GM23338 (cell line): ENCODE results near the gene TMEM219. TPM values are rescaled to one million over a fixed set of nuclear protein-coding genes. Genes with fewer than 3 reads are reported as not detected.

Source experiments
- ATAC-seq: fragments of 200-7000 bp; cut with Tn5 transposase; 3 replicates; pipeline ENCODE4 v1.9.1; 2020
- DNase-seq: peaks from one replicate; pipeline ENCODE4 v3.0.0-alpha.2; 2015; ENCODE audit warnings: low spot score
- H2AFZ ChIP-seq: fragments of 200-600 bp; sonication (generic); 2 replicates; pipeline ENCODE4 v1.8.0; 2016; ENCODE audit warnings: antibody characterized with exemption, mild to moderate bottlenecking, moderate library complexity
- H3F3A ChIP-seq: fragments of 200-600 bp; sonication (generic); replicated peaks from 2 replicates; pipeline ENCODE4 v1.8.0; 2017; ENCODE audit warnings: antibody characterized with exemption, mixed run types, low read depth
- H3K27ac ChIP-seq: fragments of 200-600 bp; sonication (generic); 2 replicates; pipeline ENCODE4 v1.6.1; 2016; ENCODE audit warnings: low read depth
- H3K27me3 ChIP-seq: fragments of 200-600 bp; sonication (generic); 2 replicates; pipeline ENCODE4 v1.8.0; 2016; ENCODE audit warnings: mild to moderate bottlenecking, mixed run types, moderate library complexity; ENCODE audit not compliant: insufficient read depth
- H3K36me3 ChIP-seq: fragments of 200-600 bp; sonication (generic); 2 replicates; pipeline ENCODE4 v1.8.0; 2016; ENCODE audit warnings: mild to moderate bottlenecking; ENCODE audit not compliant: insufficient read depth
- H3K4me1 ChIP-seq: fragments of 200-600 bp; sonication (generic); 2 replicates; pipeline ENCODE4 v1.8.0; 2016; ENCODE audit warnings: mild to moderate bottlenecking, moderate library complexity; ENCODE audit not compliant: insufficient read depth
- H3K4me2 ChIP-seq: fragments of 200-600 bp; sonication (generic); 2 replicates; pipeline ENCODE4 v1.7.1; 2017; ENCODE audit warnings: mixed run types
- H3K4me3 ChIP-seq: fragments of 200-600 bp; sonication (generic); 2 replicates; pipeline ENCODE4 v1.6.1; 2016; ENCODE audit warnings: mixed run types
- H3K79me2 ChIP-seq: fragments of 200-600 bp; sonication (generic); replicated peaks from 2 replicates; pipeline ENCODE4 v1.8.0; 2017; ENCODE audit warnings: mild to moderate bottlenecking; ENCODE audit not compliant: insufficient read depth
- H3K9me2 ChIP-seq: fragments of 200-600 bp; sonication (generic); 2 replicates; pipeline ENCODE4 v1.8.0; 2017; ENCODE audit not compliant: insufficient read depth
- H4K20me1 ChIP-seq: fragments of 200-600 bp; sonication (generic); replicated peaks from 2 replicates; pipeline ENCODE4 v1.8.0; 2017; ENCODE audit warnings: mild to moderate bottlenecking; ENCODE audit not compliant: insufficient read depth
- H3K27ac Mint-ChIP-seq: 2 replicates; pipeline ENCODE4 v1.8.0; 2020; ENCODE audit warnings: inconsistent platforms, mild to moderate bottlenecking, moderate library complexity, mixed read lengths
- H3K27me3 Mint-ChIP-seq: 3 replicates; pipeline ENCODE4 v1.8.0; 2022; ENCODE audit warnings: low read depth, mild to moderate bottlenecking, moderate library complexity, mixed read lengths, inconsistent platforms; ENCODE audit not compliant: insufficient read depth, poor library complexity
- H3K36me3 Mint-ChIP-seq: 3 replicates; pipeline ENCODE4 v1.8.0; 2021; ENCODE audit warnings: low read depth, mild to moderate bottlenecking, inconsistent platforms, moderate library complexity, mixed read lengths
- H3K4me1 Mint-ChIP-seq: 3 replicates; pipeline ENCODE4 v1.8.0; 2020; ENCODE audit warnings: mild to moderate bottlenecking, inconsistent platforms, mixed read lengths
- H3K4me3 Mint-ChIP-seq: 3 replicates; pipeline ENCODE4 v1.8.0; 2021; ENCODE audit warnings: moderate library complexity, mild to moderate bottlenecking, inconsistent platforms, mixed read lengths
- H3K9me3 Mint-ChIP-seq: 3 replicates; pipeline ENCODE4 v1.8.0; 2020; ENCODE audit warnings: moderate library complexity, mild to moderate bottlenecking, inconsistent platforms, mixed read lengths
- CREB1 ChIP-seq: fragments of 250-450 bp; sonication (Bioruptor Pico); IDR thresholded peaks from 2 replicates; pipeline ENCODE4 v1.5.0; 2020; ENCODE audit warnings: low read depth, mild to moderate bottlenecking, moderate library complexity
- ETS1 ChIP-seq: IDR thresholded peaks from 2 replicates; pipeline ENCODE4 v1.6.1; 2016; ENCODE audit warnings: antibody characterized with exemption
- EZH2 ChIP-seq: fragments of 200-600 bp; sonication (generic); IDR thresholded peaks from one replicate; pipeline ENCODE4 v1.8.0; 2017; ENCODE audit warnings: antibody characterized with exemption, mild to moderate bottlenecking, low read depth; ENCODE audit not compliant: unreplicated experiment
- EZH2phosphoT487 ChIP-seq: fragments of 200-600 bp; sonication (generic); IDR thresholded peaks from one replicate; pipeline ENCODE4 v1.8.1; 2018; ENCODE audit warnings: antibody characterized with exemption; ENCODE audit not compliant: unreplicated experiment
- JUNB ChIP-seq: IDR thresholded peaks from one replicate; pipeline ENCODE4 v1.6.1; 2016; ENCODE audit warnings: antibody characterized with exemption; ENCODE audit not compliant: unreplicated experiment
- NANOG ChIP-seq: IDR thresholded peaks from 2 replicates; pipeline ENCODE4 v1.6.1; 2016; ENCODE audit warnings: antibody characterized with exemption, borderline replicate concordance
- POLR2AphosphoS5 ChIP-seq: IDR thresholded peaks from 2 replicates; pipeline ENCODE4 v1.6.1; 2016; ENCODE audit warnings: antibody characterized with exemption, low read depth
- STAT1 ChIP-seq: IDR thresholded peaks from one replicate; pipeline ENCODE4 v1.6.1; 2016; ENCODE audit warnings: antibody characterized with exemption; ENCODE audit not compliant: unreplicated experiment
- ZNF114 ChIP-seq: fragments of 250-450 bp; sonication (Bioruptor Pico); IDR thresholded peaks from 2 replicates; pipeline ENCODE4 v1.5.0; 2020; ENCODE audit warnings: mild to moderate bottlenecking, moderate library complexity
- ZNF331 ChIP-seq: fragments of 250-450 bp; sonication (Bioruptor Pico); IDR thresholded peaks from 2 replicates; pipeline ENCODE4 v1.5.0; 2020; ENCODE audit warnings: low read depth, mild to moderate bottlenecking, moderate library complexity
- polyA plus RNA-seq: library from polyadenylated mRNA; unstranded; fragments of >200 nt; fragmentation: Nextera tagmentation; extraction: Ambion mirVana; gene quantifications from 2 replicates; pipeline ENCODE4 v1.2.1, GENCODE V29; 2016
- total RNA-seq: library from RNA; depleted of rRNA; stranded (reverse); fragments of >200 nt; shearing (Covaris generic); gene quantifications from 2 replicates; pipeline ENCODE4 v1.2.3, GENCODE V29; 2014
- TF ChIP-seq, protein P1 (sequence below): IDR thresholded peaks from one replicate; pipeline ENCODE4 v1.6.1; 2018; ENCODE audit warnings: antibody characterized with exemption; ENCODE audit not compliant: unreplicated experiment
- TF ChIP-seq, protein P2 (sequence below): fragments of 250-450 bp; sonication (Bioruptor Pico); IDR thresholded peaks from 2 replicates; pipeline ENCODE4 v1.5.0; 2020; ENCODE audit warnings: mild to moderate bottlenecking, moderate library complexity
- TF ChIP-seq, protein P3 (sequence below), 2 experiments: fragments of 200-600 bp in 1 of 2; sonication (generic) in 1 of 2; conservative IDR thresholded peaks; 2 replicates each; pipeline versions ENCODE4 v1.5.1 to v1.6.1; 2016 to 2017; ENCODE audit warnings: antibody characterized with exemption in 2 of 2, low read depth in 2 of 2, mild to moderate bottlenecking in 2 of 2, moderate library complexity in 1 of 2

The TMEM219 gene
- total and polyA plus RNA-seq, 2 experiments from 2014 or later, result 50.0 to 82.3 TPM

DNA sequence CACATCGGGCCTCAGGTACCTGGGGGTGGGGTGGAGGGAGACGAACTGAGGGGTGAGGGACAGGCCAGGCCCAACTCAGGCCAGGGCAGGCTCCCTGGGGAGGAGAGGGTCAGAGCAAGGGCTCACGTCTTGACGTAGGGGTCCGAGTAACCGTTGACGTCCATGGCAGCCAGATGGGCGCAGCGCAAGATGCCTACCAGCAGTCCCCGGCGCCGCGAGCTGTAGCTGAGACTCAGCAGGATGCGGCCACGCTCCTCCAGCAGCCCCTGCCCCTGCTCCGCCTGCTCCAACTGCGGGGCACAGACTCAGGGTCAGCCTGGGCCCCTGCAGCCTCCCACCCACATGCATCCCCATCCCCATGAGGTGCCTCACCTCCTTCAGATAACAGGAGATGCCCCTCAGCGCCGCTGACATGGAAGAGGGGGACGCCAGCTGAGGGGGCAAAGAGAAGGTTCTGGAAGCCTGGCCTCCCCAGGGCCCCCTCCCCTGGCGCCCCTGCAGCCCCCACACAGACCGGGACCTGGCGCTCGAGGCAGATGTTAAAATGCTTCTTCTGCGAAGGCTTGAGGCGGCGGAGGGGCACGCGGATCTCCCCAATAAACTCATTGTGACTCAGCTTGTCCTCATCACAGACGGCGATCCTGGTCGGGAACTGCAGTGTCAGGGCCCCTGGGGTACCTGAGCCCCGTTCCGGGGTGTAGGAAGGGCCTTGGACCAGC is 44.9 kb downstream of the TMEM219 start:
- Mint-ChIP-seq H3K9me3 (no peaks in the 10 kb centered on the region), H3K36me3 (peaks cover 13% of the 10 kb centered on the region; the same call in 2 of the 3 replicates), H3K27me3 (peaks cover 34% of the 10 kb centered on the region), H3K4me1 (peaks cover 38% of the 10 kb centered on the region), H3K4me3 (no peak overlapping the region), H3K27ac (peak overlapping the region; percentile 40; the same call in 1 of the 2 replicates)
- no peak for ATAC-seq
- peaks cover 21% of the 10 kb centered on the region for H3K27me3 ChIP-seq
- no peak overlapping the region for H3K4me2 ChIP-seq
- 0 out of 2 replicates have a peak, but pooled peaks cover 2% of the 10 kb centered on the region for H3F3A ChIP-seq
- no peaks in the 10 kb centered on the region for H4K20me1 ChIP-seq
- no peak overlapping the region for H2AFZ ChIP-seq
- H3K4me3 ChIP-seq, result no peak overlapping the region
- no peak for DNase-seq
- H3K79me2 ChIP-seq, result no peaks in the 10 kb centered on the region
- H3K36me3 ChIP-seq, result no peaks in the 10 kb centered on the region
- no peak overlapping the region for H3K27ac ChIP-seq
- peaks cover 8% of the 10 kb centered on the region; the same call in 1 of the 2 replicates for H3K4me1 ChIP-seq
- TF ChIP-seq NANOG (no peak), POLR2AphosphoS5 (no peak), ZNF331 (CRISPR knock-in tag) (no peak), JUNB (no peak), STAT1 (no peak), EZH2 (no peak), ZNF114 (CRISPR knock-in tag) (no peak), CREB1 (CRISPR knock-in tag) (no peak), EZH2phosphoT487 (no peak), ETS1 (no peak)
- TF ChIP-seq, protein P1, sequence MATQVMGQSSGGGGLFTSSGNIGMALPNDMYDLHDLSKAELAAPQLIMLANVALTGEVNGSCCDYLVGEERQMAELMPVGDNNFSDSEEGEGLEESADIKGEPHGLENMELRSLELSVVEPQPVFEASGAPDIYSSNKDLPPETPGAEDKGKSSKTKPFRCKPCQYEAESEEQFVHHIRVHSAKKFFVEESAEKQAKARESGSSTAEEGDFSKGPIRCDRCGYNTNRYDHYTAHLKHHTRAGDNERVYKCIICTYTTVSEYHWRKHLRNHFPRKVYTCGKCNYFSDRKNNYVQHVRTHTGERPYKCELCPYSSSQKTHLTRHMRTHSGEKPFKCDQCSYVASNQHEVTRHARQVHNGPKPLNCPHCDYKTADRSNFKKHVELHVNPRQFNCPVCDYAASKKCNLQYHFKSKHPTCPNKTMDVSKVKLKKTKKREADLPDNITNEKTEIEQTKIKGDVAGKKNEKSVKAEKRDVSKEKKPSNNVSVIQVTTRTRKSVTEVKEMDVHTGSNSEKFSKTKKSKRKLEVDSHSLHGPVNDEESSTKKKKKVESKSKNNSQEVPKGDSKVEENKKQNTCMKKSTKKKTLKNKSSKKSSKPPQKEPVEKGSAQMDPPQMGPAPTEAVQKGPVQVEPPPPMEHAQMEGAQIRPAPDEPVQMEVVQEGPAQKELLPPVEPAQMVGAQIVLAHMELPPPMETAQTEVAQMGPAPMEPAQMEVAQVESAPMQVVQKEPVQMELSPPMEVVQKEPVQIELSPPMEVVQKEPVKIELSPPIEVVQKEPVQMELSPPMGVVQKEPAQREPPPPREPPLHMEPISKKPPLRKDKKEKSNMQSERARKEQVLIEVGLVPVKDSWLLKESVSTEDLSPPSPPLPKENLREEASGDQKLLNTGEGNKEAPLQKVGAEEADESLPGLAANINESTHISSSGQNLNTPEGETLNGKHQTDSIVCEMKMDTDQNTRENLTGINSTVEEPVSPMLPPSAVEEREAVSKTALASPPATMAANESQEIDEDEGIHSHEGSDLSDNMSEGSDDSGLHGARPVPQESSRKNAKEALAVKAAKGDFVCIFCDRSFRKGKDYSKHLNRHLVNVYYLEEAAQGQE, result no peak
- TF ChIP-seq, protein P2, sequence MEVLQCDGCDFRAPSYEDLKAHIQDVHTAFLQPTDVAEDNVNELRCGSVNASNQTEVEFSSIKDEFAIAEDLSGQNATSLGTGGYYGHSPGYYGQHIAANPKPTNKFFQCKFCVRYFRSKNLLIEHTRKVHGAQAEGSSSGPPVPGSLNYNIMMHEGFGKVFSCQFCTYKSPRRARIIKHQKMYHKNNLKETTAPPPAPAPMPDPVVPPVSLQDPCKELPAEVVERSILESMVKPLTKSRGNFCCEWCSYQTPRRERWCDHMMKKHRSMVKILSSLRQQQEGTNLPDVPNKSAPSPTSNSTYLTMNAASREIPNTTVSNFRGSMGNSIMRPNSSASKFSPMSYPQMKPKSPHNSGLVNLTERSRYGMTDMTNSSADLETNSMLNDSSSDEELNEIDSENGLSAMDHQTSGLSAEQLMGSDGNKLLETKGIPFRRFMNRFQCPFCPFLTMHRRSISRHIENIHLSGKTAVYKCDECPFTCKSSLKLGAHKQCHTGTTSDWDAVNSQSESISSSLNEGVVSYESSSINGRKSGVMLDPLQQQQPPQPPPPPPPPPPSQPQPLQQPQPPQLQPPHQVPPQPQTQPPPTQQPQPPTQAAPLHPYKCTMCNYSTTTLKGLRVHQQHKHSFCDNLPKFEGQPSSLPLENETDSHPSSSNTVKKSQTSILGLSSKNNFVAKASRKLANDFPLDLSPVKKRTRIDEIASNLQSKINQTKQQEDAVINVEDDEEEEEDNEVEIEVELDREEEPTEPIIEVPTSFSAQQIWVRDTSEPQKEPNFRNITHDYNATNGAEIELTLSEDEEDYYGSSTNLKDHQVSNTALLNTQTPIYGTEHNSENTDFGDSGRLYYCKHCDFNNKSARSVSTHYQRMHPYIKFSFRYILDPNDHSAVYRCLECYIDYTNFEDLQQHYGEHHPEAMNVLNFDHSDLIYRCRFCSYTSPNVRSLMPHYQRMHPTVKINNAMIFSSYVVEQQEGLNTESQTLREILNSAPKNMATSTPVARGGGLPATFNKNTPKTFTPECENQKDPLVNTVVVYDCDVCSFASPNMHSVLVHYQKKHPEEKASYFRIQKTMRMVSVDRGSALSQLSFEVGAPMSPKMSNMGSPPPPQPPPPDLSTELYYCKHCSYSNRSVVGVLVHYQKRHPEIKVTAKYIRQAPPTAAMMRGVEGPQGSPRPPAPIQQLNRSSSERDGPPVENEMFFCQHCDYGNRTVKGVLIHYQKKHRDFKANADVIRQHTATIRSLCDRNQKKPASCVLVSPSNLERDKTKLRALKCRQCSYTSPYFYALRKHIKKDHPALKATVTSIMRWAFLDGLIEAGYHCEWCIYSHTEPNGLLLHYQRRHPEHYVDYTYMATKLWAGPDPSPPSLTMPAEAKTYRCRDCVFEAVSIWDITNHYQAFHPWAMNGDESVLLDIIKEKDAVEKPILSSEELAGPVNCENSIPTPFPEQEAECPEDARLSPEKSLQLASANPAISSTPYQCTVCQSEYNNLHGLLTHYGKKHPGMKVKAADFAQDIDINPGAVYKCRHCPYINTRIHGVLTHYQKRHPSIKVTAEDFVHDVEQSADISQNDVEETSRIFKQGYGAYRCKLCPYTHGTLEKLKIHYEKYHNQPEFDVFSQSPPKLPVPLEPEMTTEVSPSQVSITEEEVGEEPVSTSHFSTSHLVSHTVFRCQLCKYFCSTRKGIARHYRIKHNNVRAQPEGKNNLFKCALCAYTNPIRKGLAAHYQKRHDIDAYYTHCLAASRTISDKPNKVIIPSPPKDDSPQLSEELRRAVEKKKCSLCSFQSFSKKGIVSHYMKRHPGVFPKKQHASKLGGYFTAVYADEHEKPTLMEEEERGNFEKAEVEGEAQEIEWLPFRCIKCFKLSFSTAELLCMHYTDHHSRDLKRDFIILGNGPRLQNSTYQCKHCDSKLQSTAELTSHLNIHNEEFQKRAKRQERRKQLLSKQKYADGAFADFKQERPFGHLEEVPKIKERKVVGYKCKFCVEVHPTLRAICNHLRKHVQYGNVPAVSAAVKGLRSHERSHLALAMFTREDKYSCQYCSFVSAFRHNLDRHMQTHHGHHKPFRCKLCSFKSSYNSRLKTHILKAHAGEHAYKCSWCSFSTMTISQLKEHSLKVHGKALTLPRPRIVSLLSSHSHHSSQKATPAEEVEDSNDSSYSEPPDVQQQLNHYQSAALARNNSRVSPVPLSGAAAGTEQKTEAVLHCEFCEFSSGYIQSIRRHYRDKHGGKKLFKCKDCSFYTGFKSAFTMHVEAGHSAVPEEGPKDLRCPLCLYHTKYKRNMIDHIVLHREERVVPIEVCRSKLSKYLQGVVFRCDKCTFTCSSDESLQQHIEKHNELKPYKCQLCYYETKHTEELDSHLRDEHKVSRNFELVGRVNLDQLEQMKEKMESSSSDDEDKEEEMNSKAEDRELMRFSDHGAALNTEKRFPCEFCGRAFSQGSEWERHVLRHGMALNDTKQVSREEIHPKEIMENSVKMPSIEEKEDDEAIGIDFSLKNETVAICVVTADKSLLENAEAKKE (CRISPR knock-in tag), result no peak
- TF ChIP-seq, protein P3, sequence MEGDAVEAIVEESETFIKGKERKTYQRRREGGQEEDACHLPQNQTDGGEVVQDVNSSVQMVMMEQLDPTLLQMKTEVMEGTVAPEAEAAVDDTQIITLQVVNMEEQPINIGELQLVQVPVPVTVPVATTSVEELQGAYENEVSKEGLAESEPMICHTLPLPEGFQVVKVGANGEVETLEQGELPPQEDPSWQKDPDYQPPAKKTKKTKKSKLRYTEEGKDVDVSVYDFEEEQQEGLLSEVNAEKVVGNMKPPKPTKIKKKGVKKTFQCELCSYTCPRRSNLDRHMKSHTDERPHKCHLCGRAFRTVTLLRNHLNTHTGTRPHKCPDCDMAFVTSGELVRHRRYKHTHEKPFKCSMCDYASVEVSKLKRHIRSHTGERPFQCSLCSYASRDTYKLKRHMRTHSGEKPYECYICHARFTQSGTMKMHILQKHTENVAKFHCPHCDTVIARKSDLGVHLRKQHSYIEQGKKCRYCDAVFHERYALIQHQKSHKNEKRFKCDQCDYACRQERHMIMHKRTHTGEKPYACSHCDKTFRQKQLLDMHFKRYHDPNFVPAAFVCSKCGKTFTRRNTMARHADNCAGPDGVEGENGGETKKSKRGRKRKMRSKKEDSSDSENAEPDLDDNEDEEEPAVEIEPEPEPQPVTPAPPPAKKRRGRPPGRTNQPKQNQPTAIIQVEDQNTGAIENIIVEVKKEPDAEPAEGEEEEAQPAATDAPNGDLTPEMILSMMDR (conservative IDR thresholded peaks at IDR 0.05; ENCODE audit: low read depth in 2 of 2), result no peak
- no peaks in the 10 kb centered on the region for H3K9me2 ChIP-seq
